ENCODE measurements around the gene ELMO1. TPM values are rescaled to one million over a fixed set of nuclear protein-coding genes. Genes with fewer than 3 reads are reported as not detected.

Gene ELMO1
- under 0.01 TPM in 1 of 2 replicates, not detected in the other for total RNA-seq

GRCh38 chr7:37448636-37449361 lies at the start of gene ELMO1:
ELMO1 (minus strand) TSS chr7:37448864; CDS start chr7:37342690, 106,174 bp downstream.
- peak; percentile 26 for TF ChIP-seq CTCF (IDR thresholded peaks at IDR 0.05; ENCODE audit: insufficient read depth, low read depth, low read length)
- peak; percentile 16 for DNase-seq (ENCODE audit: low read depth)
- H3K4me3 ChIP-seq (ENCODE audit: low read depth, low read length): peak within 1 kb of the TSS; percentile 33

GRCh38 chr7:37497576-37497975 lies 48.9 kb upstream of the ELMO1 start:
- no peak for TF ChIP-seq CTCF (IDR thresholded peaks at IDR 0.05; ENCODE audit: insufficient read depth, low read depth, low read length)
- DNase-seq (ENCODE audit: low read depth): no peak
- H3K4me3 ChIP-seq (ENCODE audit: low read depth, low read length): no peak overlapping the region

GRCh38 chr7:37495574-37496184 lies 47.0 kb upstream of the ELMO1 start:
- no peak overlapping the region for H3K4me3 ChIP-seq (ENCODE audit: low read depth, low read length)
- TF ChIP-seq CTCF (IDR thresholded peaks at IDR 0.05; ENCODE audit: insufficient read depth, low read depth, low read length): peak; percentile 54
- DNase-seq (ENCODE audit: low read depth): peak; percentile 27

- TF ChIP-seq CTCF (IDR thresholded peaks at IDR 0.05; ENCODE audit: insufficient read depth, low read depth, low read length): no peak
- DNase-seq (ENCODE audit: low read depth): no peak
Measured at GRCh38 chr7:37494926-37495325, 46.3 kb upstream of the ELMO1 start.

GRCh38 chr7:37493810-37494209 lies 45.1 kb upstream of the ELMO1 start:
- no peak for DNase-seq (ENCODE audit: low read depth)
- TF ChIP-seq CTCF (IDR thresholded peaks at IDR 0.05; ENCODE audit: insufficient read depth, low read depth, low read length): no peak
- H3K4me3 ChIP-seq (ENCODE audit: low read depth, low read length): no peak overlapping the region

More at GRCh38 chr7:37494926-37495325, 46.3 kb upstream of the ELMO1 start:
- H3K4me3 ChIP-seq (ENCODE audit: low read depth, low read length): no peak overlapping the region

GRCh38 chr7:37493123-37493522 lies 44.5 kb upstream of the ELMO1 start:
- DNase-seq (ENCODE audit: low read depth): no peak

More at GRCh38 chr7:37493123-37493522, 44.5 kb upstream of the ELMO1 start:
- no peak for TF ChIP-seq CTCF (IDR thresholded peaks at IDR 0.05; ENCODE audit: insufficient read depth, low read depth, low read length)
- H3K4me3 ChIP-seq (ENCODE audit: low read depth, low read length): no peak overlapping the region

All from fibroblast of villous mesenchyme (primary cell).